ENCODE data around the gene SEMA3D.
"Not testable (repeated sequence)": the region's sequence is repeated elsewhere in the genome, so short reads cannot be mapped to it uniquely, and the experiment has no call there.

The SEMA3D gene

DNA sequence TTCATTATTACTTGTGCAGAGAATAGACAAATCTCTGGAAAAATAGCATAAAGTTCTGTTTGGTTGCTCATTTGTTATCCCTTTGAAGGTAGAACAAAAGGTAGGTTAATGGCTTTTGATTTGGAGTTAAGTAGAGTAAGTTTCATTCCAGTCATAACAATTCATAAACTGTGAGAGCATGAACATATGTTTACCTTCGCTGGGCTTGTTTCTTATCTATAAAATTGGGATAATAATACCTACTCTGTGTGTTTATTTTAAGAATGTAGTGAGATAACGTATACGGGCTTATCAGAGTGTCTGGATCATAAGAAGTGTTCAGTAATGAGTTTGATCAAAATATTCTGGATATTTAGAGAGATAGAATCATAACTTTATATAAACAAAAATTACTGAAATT, 155.4 kb downstream of the SEMA3D start:
- DNase-seq (ENCODE audit: low read depth) = no peak

DNA sequence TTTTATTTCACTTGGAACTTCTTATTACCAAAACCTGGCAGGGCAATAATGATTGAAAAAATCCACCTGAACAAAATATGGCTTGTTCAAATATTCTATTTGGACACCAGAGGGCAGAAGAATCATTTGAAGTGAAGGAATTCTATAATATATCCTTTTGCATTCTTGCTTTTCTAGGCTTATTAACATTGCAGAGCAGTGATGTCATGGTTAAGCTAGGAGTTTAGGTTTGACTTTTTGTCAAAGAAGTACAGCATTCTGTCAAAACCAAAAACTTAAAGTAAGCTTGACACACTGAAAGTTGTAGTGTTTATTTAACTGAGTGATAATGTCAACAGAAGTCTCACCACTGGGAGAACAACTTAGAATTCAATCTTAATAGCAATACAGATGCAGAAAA, 156.0 kb downstream of the SEMA3D start:
- peak; percentile 28 for DNase-seq (ENCODE audit: low read depth)

DNA sequence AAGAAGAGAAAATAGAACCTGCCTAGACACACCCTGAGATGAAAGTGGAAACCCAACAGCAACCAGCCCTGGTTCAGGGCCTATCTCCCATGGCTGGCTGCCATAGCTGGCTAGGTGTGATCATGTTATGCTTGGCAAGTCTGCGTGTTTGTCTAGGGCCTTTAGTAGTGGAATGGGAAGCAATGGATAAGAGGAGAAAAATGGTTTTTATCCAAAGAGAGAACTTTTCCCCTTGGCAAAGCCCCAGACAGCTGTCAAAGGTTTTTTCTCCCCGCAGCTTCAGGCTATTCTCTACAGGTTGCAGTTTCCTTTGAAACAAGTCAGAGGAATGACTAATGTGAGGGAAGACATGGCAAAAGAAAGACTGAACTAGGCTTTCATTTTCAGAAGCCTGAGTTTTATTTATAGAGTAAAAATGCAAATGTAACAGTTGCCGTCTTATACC, 161.5 kb downstream of the SEMA3D start:
- no peak for DNase-seq (ENCODE audit: low read depth)

- DNase-seq (ENCODE audit: low read depth) = no peak
Observed at GRCh38 chr7:85023916-85024315, 162.9 kb downstream of the SEMA3D start.

DNA sequence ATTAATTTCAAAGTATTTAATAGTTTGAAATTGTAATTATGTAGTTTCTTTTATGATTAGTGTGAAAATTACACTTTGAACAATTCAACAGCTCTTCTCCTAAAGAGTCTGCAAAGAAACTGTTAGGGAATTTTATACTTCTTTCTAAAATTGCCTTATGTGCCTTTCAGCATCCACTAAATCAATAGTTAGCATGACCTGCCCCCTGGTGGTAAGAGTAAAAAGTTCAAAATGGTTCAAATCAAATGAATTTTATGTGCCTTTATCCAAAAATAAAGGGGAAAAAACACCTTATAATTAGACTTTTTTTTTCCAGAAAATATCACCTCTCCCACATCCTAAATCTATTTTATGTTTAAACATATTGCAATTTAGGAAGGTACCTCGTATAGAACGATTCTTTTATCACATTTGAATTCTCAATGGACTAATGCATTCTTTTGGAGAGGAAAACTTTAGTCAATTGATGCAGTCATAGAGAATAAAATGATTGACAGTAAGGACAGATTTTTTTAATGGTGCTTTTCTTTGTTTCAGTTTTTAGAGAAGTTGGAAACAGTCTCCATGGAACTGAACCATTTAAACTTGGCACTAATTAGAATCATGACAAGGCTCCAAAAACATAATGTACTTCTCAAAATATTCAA, 163.7 kb downstream of the SEMA3D start:
- DNase-seq (ENCODE audit: low read depth) = no peak

- no peak for DNase-seq (ENCODE audit: low read depth)
Observed at GRCh38 chr7:85022064-85022697, 164.7 kb downstream of the SEMA3D start.

DNA sequence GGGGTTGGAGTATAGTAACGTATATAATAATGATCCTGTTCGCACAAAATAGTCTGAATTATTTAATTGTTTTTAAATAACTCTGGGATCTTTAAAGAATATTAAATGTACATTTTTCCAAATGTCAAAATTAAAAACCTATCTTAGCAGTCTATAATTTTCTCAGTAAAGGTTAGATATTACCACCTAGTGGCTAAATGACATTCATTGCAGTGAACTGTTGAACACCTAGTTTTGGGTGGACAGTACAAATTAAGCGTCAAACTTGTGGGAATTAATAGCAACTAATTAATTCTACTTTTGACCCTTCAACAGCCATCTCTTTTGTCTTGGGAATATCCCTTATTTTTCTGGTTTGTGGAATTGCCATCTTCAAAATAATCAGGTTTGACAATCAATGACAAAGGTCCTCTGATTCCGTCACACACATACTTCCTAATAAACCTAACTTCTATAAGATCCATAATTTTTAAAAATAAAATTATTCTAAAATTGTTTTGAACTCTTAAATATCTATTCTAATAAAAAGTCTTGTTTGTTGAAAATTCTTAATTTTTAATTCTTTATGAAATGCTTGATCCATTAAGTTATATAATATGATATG, 165.7 kb downstream of the SEMA3D start:
- DNase-seq (ENCODE audit: low read depth) = no peak

DNA sequence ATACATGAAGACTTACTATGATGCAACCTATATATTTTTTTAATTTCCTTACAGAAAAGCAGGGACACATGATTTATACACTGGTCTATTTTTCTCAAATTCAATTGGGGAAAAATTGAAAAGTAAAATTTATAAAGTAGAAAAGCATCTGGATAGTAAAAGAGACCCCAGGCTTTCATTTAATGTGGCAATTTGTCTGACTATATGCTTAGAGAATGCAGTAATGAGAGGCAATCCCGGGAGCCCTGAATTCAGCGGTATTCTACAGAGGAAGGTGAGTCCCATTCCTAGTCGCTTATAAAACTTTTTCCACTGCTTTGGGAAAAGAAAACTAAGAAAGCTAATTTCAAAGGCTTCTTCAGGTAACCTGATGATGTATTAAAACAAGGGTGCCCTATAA, 167.1 kb downstream of the SEMA3D start:
- no peak for DNase-seq (ENCODE audit: low read depth)

- DNase-seq (ENCODE audit: low read depth) = no peak
Observed at GRCh38 chr7:85019176-85019575, 167.7 kb downstream of the SEMA3D start.

DNA sequence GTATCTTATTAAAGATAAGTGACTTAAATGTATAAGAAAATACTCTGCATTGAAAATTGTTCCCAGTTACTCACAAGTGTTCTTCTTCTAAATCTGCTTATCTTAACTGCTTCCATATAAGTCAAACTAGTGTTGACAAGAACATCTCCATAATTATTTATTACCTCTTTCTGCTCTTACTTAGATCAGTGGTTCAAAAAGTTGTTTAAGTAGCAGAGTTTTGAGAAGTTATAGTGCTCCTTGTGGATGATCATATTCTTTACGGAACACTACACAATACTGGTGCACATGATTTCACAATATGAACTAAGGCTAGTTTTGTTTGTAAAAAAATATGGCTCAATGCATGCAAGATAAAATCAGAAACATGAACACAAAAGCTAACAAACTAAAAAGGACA, 168.4 kb downstream of the SEMA3D start:
- no peak for DNase-seq (ENCODE audit: low read depth)

- DNase-seq (ENCODE audit: low read depth) = no peak
Observed at GRCh38 chr7:85016286-85016685, 170.6 kb downstream of the SEMA3D start.

DNA sequence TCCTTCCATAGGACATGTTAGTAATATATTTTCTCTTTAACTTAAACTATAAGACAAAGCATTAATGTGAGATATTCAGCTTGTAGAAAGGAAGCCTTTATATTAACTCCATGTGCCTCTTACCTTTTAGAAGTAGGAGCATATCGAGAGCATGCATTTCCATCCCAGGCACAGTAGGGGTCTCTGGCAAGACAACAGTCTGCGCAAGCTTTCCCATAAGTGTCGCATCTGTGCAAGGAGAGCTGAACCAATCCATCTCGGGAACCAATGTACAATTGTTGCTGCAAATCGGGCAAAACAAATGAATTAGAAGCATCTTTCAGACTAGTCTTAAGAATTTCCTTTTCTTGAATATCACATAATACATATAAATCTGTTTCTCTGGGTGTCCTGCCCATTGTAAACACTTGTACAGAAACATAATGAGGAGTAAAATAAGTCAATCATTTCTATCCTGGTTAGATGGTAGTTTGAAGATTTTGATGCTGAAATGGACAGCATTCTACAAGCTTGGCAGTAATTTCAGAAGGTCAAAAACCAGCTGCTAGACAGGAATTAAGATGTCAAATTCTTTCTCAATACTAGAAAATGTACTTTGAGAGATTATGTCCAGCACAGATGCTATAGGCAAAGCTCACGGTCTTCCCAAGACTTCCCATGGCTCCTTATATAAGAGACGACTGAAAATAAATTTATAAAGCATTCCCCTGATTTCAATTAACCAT, 171.8 kb downstream of the SEMA3D start:
- no peak for DNase-seq (ENCODE audit: low read depth)

GRCh38 chr7:85011127-85011526, 175.7 kb downstream of the SEMA3D start:
- DNase-seq (ENCODE audit: low read depth) = no peak

- no peak for DNase-seq (ENCODE audit: low read depth)
Observed at GRCh38 chr7:85010306-85010705, 176.6 kb downstream of the SEMA3D start.

GRCh38 chr7:85006754-85007153, 180.1 kb downstream of the SEMA3D start:
- DNase-seq (ENCODE audit: low read depth) = no peak

DNA sequence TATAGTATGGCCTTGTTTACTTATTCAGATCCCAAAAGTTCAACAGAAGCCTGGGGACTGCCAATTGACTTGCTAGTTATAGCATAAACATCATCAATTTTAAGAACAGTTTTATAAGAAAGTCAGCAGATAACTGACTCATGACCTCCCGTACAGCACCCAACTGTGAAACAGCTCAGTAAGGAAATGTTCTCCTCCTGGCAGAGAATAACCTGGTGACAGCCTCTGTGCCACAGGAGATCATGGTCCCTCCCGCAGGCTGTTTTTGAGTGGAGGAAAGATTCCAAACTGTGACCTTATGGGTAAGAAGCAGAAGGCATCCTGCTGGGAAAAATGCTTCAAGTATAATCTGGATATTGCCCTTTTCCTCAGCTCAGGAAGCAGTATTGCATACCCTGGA, 182.5 kb downstream of the SEMA3D start:
- DNase-seq (ENCODE audit: low read depth) = no peak

GRCh38 chr7:85001495-85002345, 185.1 kb downstream of the SEMA3D start:
- no peak for DNase-seq (ENCODE audit: low read depth)

DNA sequence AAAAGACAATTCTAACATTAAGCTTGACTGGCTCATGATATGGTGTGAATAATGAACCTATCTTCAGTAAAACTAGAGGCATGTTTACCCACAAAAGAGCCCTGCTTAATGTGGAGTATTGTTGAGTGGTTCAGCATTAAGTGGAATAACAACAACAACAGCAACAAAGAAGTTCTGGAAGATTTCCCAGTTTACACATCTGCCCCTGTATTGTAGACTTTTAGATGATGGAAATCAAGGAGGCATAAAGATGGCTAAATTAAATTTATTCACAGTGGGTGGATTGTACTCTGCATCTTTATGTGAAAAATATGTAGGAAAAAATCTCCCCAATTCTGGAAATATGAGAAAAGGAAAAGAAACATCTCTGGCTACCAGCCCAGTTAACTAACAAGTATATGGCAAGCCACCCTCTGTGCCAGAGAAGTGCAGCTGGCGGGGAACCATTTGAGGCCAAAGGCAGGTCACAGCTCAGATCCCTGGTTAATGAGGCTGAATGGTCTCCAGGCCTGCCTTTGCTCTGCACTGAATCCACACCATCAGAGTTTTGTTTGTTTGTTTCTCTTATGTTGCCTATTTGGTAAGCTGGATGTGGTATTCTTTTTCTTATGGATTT, 186.0 kb downstream of the SEMA3D start:
- no peak for DNase-seq (ENCODE audit: low read depth)

GRCh38 chr7:84999450-84999849, 187.4 kb downstream of the SEMA3D start:
- no peak for DNase-seq (ENCODE audit: low read depth)

DNA sequence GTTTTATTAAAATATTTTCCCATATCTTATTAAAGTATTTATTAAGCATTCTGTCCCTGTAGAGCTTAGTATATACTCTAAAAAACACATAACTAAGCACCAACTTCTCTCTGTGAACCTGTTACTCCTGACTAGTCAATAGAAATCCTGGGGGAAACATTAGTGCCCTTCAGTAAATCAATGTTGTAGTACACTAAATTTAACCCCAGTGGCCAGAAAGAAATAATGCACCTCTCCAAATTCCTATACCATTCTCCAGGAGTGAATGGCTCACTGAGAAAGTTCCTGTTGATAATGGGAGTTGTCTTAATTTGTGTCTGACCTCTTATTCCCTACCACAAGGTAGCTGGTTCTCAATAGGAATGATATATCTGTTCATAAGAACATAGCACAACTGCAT, 188.2 kb downstream of the SEMA3D start:
- DNase-seq (ENCODE audit: low read depth) = no peak

DNA sequence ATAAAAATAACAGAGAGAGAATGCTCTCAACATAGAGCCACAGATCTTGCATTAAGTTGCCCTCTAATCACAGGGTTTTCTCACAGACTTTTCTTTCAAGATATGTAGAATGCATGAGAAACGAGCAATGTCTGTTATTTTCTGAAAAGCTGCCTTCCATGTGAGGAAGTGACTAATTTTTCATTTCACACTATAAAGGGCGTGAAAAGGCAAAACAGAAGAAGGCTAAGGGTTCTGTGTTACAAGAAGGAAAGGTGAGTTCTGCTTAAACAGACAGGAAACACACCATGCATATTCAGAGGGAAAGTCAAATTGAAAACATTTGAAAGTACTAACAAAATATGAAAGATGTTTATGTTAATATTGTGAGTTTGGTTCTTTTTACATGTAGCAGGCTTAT, 189.2 kb downstream of the SEMA3D start:
- no peak for DNase-seq (ENCODE audit: low read depth)

- DNase-seq (ENCODE audit: low read depth) = not testable (repeated sequence)
Observed at GRCh38 chr7:84992954-84993353, 193.9 kb downstream of the SEMA3D start.
